HG02884 (cell line): ENCODE data around the gene PSMB1.

Experiments used
- ATAC-seq: cut with Tn5 transposase; IDR thresholded peaks from one replicate; pipeline ENCODE4 v1.9.1; 2021; ENCODE audit warnings: mild to moderate bottlenecking, moderate library complexity; ENCODE audit not compliant: unreplicated experiment

Gene PSMB1

DNA sequence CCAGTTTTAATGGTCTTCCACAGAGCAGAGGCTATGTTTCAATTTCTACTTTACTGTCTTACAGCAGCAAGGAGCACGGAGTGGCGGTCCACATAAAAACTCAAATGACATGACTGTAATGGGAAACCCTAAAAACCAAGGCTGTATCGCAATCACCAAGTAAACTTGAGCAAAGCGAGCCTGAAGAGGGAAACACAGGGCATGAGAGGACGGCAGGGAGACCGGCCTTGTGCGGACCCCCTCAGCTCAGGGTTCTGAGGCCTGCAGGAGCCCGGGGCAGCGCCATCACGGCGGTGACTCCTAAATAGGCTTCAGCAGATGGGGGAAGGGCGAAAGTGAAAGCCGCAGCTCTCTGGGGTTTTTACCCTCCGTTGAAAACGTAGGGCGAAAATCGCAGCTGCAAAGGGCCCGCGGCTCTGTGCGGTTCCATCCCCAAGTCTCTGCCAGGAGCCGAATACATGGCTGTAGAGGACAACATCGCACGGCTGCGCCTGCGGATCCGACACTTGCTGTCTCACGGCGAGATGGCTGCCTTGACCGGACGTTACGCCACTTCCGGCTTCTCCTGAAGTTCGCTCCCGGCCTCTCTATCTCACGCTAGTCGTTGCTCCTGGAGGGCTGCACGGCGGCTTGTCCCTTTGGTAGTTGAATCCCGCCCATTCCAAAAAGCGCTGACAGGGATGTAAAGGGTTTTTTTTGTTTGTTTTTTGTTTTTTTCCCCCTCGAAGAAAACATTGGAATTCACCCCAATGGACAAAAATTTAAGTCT is at the start of gene PSMB1:
PSMB1 (minus strand) TSS at position 543 of the 769 bp plus-strand sequence; CDS start at position 478, 65 bp downstream.
- peak; percentile 44 for ATAC-seq

DNA sequence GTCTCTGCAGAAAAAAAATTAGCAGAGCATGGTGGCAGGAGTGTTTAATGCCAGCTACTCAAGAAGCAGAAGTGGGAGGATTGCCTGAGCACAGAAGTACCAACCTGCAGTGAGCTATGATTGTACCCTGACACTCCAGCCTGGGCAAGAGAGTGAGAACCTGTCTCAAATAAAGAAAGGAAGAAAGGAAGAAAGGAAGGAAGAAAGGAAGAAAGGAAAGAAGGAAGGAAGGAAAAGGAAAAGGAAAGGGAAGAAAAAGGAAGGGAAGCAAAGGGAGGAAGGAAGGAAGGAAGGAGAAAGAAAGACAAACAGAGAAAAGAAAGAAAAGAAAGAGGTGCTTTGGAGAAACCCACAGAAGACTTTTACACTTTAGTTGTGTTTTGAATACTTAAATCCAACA is 44.2 kb upstream of the PSMB1 start:
- no peak for ATAC-seq

DNA sequence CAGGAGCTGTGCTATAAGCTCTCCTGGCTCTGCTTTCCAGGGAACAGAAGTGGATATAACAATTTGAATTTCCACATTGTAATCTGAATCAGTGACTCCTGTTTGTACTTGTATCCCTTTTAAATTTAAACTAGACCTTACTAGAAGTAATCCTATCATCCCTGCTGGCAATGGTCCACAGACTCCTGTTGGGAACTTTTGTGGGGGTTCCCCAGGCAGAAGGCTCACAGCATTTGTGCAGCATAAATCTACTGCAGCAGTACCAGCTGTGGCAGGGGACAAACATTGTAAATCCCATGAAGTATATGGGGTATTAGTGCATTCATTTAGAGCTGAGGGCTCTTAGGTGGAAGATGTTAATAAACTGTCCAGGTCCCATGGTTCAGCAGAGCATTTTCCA is 43.3 kb upstream of the PSMB1 start:
- ATAC-seq, result no peak

DNA sequence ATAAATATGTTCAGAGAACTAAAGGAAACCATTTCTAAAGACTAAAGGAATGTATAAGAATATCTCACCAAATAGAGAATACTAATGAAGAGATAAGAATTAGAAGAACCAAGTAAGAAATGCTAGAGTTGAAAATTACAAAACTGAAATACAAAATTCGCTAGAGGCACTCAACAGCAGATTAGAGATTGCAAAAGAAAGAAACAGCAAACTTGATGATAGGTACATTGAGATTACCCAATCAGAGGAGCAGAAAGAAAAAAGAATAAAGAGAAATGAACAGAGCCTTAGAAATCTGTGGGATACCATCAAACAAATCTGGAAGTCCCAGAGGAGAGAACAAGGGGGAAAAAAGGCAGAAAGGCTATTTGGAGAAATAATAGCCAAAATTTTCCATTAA is 37.6 kb upstream of the PSMB1 start:
- ATAC-seq, result no peak

DNA sequence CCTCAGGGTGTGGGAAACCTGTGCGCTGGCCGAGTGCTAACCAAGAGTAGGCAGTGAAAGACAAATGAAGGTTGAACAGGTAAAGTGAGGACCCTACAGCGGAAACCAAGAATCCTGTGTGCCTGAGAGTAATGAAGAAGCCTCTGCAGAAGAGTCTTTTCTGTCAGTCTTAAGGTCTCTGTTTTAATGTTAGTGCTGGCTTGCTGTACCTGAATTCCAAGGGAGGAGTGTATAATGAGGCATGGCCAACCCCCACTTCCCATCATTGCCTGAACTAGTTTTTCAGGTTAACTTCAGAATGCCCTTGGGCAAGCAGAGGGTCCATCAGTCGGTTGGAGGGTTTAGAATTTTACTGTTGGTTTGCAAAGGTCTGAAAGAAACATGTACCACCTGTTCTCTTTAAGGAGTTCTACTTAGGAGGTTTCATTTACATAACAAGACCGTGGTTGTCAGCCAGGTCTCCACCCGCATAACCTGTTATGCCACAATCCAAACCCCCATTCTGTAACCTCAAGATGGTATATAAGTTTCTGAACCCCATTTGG is 31.9 kb upstream of the PSMB1 start:
- ATAC-seq, result peak; percentile 19

DNA sequence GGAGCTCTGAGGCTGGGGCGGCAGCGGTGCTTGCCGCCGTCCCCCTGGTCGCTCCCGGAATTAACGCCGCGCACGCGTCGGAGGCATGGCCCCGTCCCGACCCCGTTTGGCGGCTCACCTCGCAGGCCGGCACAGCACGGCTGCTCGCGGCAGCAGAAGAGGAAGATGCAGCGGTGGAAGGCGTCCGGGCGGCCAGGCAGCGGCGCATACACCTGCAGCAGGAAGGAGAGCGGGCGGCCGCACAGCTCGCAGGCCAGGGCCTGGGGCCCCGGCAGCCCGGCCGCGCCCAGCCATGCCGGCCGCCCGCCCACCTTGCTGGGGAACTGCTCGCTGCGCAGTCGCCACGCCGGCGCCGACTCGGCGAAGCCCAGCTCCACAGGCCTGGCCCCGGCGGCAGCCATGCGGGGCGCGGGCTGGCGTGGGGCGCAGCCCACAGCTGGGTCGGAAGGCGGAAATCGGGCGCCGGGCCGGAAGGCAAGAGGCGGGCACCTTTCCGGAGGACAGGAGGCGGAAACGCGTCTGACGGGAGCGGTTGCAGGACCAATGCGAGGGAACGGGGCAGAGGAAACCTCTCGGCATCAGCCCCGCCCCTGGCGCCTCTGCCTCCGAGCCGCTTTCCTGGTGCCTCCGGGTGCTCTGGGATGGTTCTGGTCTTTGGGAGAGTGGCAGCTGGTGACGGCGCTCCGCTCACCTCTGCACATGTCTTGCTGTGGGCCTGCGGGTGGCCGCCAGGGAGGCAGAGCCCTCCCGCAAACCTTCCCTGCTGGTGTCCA is 31.3 kb upstream of the PSMB1 start, which contains the start of gene PDCD2:
PDCD2 (minus strand) TSS at position 457 of the 773 bp plus-strand sequence; CDS start at position 401, 56 bp downstream.
- ATAC-seq, result peak; percentile 97

DNA sequence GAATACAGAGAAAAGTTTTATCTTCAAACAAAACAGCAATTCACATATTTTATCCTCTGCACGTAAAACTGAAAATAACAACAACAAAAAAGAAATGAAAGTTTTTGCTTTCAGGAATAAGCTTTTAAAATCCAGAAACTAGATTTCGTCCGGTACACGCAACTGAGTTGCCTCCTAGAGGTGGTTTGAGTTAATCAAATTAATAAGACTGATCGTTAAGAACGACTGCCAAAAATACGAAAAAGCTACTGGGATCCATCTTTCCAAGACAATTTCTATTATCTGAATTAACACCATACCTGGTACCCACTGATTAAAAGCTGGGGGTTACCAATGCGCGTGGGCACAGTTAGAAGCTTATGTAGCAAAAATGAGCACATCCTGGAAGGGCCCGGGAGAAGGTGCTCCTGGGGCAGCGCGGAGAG is 30.7 kb upstream of the PSMB1 start:
- ATAC-seq, result no peak

DNA sequence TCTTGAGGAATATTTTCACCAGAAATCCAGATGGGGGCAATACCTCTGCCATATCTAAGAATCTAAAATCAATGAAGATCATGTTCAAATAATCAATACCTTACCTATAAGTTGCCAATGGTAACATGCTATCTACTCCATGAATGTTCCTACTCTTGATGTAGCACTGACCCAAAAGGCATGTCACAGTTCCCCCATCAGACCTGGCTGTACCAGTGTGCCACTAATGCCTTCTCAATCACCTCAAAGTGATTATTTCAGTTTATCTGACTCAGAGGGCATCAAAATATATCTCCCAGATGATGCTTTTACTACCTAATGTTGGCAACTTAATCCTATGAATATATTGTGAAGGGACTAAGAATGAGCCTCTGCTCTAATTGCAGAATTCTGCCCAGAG is 25.8 kb upstream of the PSMB1 start:
- ATAC-seq, result no peak

DNA sequence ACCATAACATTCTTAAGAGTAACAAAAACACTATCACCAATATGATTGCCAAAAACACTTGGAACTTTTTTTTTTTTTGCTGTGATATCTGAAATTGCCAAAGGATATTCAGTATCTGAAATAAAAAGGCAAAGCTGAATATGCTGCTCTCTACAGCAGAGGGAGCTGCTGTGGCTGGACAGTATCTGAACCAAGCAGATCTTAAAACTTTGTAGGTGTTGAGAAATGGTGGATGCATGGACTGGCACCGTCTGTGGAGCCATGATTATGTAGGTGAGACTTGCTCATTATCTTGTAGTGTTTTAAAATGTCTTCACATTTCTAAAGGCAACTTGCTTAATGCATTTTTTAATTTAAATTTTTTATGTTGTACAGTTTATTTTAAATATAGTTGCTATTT is 22.1 kb upstream of the PSMB1 start:
- no peak for ATAC-seq

DNA sequence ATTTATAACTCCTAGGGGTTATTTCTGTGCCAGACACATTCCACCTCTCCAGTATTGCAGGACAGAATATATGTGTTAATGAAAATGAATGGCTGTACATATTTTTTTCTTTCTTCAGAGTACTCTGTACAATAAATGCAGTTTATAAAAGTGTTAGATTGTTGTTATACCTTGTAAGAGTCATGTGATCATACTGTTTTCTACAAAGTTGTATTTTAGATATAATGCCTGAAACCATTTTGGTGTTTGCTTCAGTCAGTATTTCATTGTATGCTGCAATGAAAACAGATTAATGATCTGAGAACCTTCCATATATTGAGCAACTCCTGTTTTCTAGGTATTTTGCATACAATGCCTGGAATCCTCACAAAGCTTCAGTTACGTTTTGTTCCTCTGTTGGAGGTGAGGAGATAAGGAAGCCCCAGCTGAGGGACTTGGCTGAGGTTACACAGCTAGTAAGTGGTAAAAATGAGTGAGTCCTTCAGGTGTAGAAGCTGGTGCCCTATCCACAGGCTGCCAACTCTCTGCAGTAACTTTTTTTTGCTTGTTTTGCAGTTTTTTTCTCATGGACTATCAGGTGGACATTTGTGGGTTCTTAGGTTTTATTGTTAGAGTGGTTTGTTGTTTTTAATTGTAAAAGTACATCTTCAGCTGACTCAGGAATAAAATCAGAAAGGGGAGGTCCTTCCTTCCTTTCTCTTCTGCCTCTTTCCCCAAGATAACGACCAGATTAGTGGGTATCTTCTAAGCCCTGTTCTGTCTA is 19.8 kb upstream of the PSMB1 start:
- no peak for ATAC-seq

DNA sequence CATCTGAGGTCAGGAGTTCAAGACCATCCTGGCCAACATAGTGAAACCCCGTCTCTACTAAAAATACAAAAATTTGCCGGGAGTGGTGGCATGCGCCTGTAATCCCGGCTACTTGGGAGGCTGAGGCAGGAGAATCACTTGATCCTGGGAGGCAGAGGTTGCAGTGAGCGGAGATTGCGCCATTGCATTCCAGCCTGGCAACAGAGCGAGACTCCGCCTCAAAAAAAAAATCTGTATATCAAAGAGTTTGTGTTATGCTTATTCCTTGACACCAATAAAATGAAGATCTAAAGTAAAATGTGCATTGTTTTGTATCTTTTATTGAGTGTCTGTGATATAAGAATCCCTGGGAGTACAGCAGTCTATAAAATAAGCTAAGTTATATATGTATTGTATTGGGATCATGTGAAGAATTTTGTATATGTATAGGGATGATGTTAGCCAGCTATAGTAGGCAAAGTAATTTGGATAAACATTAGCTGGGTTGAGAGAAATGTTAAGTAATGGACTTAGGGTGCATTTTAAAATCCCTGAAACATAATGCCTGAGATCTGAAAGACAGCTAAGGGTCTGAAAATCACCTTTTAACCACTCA is 11.9 kb upstream of the PSMB1 start:
- ATAC-seq, result no peak

DNA sequence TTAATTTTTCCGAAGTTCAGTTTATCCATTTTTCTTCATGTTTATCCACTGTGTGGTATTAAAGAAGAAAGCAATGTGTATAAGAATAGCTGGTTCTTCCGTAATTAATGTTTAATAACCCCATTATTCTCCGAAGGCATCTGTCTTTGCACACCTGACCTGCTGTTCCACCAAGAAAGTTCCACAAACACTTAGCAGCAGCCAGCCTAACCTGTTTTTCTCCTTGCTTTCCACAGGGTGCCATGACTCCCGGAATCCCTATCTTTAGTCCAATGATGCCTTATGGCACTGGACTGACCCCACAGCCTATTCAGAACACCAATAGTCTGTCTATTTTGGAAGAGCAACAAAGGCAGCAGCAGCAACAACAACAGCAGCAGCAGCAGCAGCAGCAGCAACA is 8.4 kb upstream of the PSMB1 start:
- ATAC-seq, result no peak

DNA sequence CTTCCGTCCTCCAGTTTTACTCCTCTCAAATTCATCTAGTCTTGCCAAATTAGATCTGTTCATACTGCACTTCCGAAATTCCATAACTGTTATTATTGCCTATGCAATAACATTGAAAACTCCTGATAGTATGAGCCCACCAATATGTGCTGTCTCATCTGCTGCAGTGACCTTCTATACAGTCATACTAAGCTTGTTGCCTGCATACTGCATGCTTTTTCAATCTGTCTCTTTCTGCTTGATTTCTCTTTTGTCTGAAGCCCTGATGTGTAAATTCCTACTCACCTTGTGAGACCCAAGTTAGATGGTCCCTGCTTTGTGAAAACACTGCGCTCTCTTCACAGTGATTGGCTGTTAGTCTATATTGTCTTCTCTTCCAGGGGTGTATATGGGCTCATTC is 2.2 kb upstream of the PSMB1 start:
- no peak for ATAC-seq

DNA sequence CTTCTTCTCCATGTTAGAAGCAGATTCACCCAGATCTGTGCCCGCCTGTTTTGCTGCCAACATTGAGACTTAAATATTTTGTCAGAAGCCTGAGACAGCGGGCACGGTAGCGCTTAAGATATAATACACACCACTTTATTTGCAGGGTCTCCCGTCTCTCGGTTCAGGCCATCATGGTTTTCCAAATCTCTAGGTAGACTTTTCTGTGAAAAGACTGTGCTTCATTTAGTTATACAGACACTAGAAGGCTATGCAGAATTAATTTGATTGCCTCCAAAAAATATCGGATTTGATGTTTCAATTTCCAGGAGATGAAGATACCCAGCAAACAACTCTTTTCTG is 1.7 kb upstream of the PSMB1 start:
- no peak for ATAC-seq

DNA sequence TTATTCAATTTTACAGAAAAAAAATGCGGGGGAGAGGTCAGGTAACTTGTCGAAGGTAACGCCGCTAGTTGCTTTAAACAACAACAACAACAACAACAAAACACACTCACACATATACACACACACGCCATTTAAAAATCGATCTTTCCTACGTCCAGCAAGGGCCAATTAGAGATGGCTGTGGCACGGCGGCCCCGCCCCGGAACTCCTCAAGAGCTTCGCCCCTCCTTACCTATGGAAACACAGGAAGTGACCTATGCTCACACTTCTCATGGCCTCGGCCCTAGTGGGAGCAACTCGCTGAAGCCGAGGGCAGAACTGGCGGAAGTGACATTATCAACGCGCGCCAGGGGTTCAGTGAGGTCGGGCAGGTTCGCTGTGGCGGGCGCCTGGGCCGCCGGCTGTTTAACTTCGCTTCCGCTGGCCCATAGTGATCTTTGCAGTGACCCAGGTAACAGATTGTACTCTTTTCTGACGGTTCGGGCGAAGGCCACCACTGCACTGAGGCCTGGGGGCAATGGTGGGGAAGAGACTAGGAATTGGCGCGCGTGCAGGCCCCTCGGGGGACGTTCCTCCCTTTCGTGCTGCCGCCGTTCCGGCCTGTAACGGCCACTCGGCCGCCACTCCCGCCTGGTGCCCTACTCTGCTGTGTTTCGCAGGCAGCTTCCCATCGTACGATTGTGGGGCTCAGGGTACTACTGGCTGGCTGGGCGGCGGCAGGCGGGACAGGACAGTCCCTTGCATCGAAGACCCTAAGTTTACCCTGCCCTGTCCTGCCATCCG is 1.1 kb upstream of the PSMB1 start, which contains the start of gene TBP:
TBP (plus strand) TSS at position 357 of the 783 bp plus-strand sequence. CDS start 2,661 bp downstream, outside the sequence.
- ATAC-seq, result peak; percentile 95

DNA sequence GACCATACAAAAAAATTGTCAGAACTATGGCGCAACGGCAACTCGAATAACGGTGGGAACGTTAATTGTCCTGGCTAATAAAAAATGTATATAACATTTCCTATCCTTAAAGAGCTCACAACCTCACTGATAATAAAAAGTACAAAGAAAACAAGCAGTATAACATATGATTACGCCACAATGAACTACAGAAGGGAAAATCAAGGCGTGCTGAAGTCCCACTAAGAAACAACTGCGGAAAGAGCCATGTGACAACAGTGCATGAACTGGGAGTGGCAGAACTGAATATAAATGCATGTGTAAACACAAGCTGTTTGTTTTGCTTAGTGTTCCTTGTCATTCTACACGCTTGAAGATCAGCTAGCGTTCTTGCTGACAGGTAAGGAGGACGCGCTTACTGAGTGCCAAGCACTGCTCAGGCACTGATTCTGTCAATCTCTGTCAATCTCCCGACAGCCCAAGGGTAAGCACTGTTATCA is 466 bp upstream of the PSMB1 start:
- peak; percentile 37 for ATAC-seq

DNA sequence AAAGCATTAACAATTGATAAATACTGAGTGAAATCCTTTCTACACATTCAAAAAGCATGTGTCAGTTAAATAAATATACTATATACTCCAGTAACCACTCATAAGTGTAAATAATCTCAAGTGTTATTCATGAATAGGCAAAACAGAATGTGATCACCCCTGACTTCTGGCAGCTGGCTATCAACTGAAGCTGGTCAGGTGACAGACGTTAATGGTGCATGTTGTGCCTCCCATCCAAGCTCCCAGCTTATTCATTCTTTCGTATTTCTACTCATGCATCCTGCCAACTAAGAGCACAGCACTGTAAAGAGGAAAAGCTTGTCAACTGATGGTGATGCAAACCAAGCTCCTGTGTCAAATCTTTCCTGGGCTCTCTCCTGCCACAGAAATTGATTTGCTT is 7.7 kb downstream of the PSMB1 start:
- ATAC-seq, result no peak

DNA sequence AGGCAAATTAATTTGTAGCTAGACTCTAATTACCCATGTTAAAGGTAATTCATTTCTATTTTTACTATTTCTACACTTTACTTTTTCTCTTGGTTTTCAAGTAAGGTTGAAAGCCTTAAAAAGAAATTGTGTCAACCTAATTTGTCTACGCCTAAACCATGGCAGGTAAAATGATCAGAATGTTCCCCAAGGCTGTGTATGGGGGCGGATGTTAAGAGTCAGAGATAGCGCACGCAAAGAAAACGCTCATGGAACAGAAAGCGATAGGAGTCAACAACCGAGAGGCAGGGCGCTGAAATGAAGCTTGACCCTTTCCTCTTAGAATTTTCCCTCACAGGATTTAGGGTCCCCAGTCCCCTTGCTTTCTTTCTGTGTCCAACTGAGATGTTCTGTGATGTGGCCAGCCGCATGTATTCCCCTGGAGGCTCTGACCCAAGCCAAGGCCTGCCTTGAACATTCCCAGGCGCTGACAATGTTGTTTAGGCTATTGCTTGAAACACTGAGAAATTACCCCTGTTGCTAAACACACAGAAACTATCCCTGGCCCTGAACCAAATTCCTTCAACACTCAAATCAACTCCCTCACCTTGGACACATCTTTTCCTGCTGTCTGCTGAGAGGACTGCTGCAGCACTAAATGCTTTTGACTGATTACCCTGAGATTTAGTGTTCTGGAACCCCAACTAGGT is 10.9 kb downstream of the PSMB1 start:
- no peak for ATAC-seq

DNA sequence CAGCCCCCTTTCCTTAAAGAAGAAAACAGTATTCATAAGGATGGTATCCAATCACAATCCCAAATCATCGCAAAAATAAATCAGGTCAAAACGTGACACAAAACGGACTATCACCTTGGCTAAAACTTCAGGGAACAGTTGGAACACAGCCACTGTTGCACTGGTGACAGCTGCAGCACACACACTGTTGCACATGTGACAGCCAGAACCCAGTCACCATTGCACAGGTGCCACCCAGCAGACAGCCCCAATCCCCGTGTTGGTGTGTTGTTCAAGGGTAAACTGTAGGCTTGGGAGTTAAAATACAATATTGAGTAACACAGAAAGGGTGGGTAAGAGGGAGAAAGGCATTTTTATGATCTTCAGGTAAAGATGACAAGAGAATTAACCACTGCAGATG is 15.8 kb downstream of the PSMB1 start:
- no peak for ATAC-seq
